GM12878 (cell line): ENCODE data around the gene FKBP8. TPM values are rescaled to one million over a fixed set of nuclear protein-coding genes. Genes with fewer than 3 reads are reported as not detected.

Experiments used
- CHD4 ChIP-seq: fragments of 200-600 bp; sonication (generic); IDR thresholded peaks from 2 replicates; pipeline ENCODE4 v1.6.1; 2016; ENCODE audit warnings: mild to moderate bottlenecking
- E2F8 ChIP-seq: fragments of 450-650 bp; IDR thresholded peaks from 2 replicates; pipeline ENCODE4 v1.6.1; 2018; ENCODE audit warnings: mild to moderate bottlenecking, low read depth, moderate library complexity; ENCODE audit not compliant: partially characterized antibody
- E4F1 ChIP-seq: fragments of 450-650 bp; IDR thresholded peaks from 2 replicates; pipeline ENCODE4 v1.6.1; 2018; ENCODE audit warnings: borderline replicate concordance, mild to moderate bottlenecking; ENCODE audit not compliant: partially characterized antibody
- ETV6 ChIP-seq, 2 experiments: fragments of 450-650 bp in 1 of 2; IDR thresholded peaks in 1 of 2; conservative IDR thresholded peaks in 1 of 2; 2 replicates each; pipeline ENCODE4 v1.6.1; 2014; ENCODE audit warnings: antibody characterized with exemption in 1 of 2, borderline replicate concordance in 1 of 2, low read depth in 1 of 2, mild to moderate bottlenecking in 1 of 2, moderate library complexity in 1 of 2
- JUND ChIP-seq: IDR thresholded peaks from 2 replicates; pipeline ENCODE4 v1.6.1; 2012; ENCODE audit warnings: low read depth, mild to moderate bottlenecking, low read length, improper control_type of control experiment, moderate library complexity
- MLLT1 ChIP-seq: fragments of 450-650 bp; IDR thresholded peaks from 2 replicates; pipeline ENCODE4 v1.6.1; 2016; ENCODE audit warnings: mild to moderate bottlenecking
- PKNOX1 ChIP-seq: fragments of 450-650 bp; IDR thresholded peaks from 2 replicates; pipeline ENCODE4 v1.6.1; 2016; ENCODE audit warnings: mild to moderate bottlenecking
- RELA ChIP-seq: fragments of 450-650 bp; IDR thresholded peaks from 2 replicates; pipeline ENCODE4 v1.8.0; 2014; ENCODE audit warnings: borderline replicate concordance; ENCODE audit not compliant: partially characterized antibody
- ZBTB11 ChIP-seq: fragments of 450-650 bp; formaldehyde crosslinking; IDR thresholded peaks from 2 replicates; pipeline ENCODE4 v1.5.0; 2022; ENCODE audit warnings: mild to moderate bottlenecking, missing genetic modification characterization
- ZNF207 ChIP-seq: fragments of 450-650 bp; IDR thresholded peaks from 2 replicates; pipeline ENCODE4 v1.6.1; 2014; ENCODE audit warnings: antibody characterized with exemption, mild to moderate bottlenecking, borderline replicate concordance
- ZNF687 ChIP-seq: fragments of 450-650 bp; IDR thresholded peaks from 2 replicates; pipeline ENCODE4 v1.6.1; 2017; ENCODE audit warnings: mild to moderate bottlenecking, moderate library complexity
- polyA plus RNA-seq, 11 experiments: library from polyadenylated mRNA; depleted of rRNA in 4 of 11; unstranded in 6 of 11; stranded (reverse) in 5 of 11; fragments of >200 nt; fragmentation: Nextera tagmentation in 4 of 11; fragmentation: Illumina TruSeq in 1 of 11; extraction: Ambion mirVana in 4 of 11; extraction: Trizol in 1 of 11; gene quantifications; 1 replicate in 1 of 11; 2 replicates in 10 of 11; pipeline versions ENCODE4 v1.2.1 to v1.2.3, GENCODE V29; 2011 to 2016; ENCODE audit warnings: inconsistent platforms in 2 of 11, missing spikeins in 2 of 11, low read depth in 1 of 11
- total RNA-seq, 4 experiments: library from RNA; depleted of rRNA in 3 of 4; stranded (reverse); fragments of >200 nt in 3 of 4; fragmentation: Illumina TruSeq in 1 of 4; extraction: Trizol in 1 of 4; gene quantifications; 2 replicates each; pipeline versions ENCODE4 v1.2.1 to v1.2.3, GENCODE V29; 2013 to 2021

The FKBP8 gene
- total and polyA plus RNA-seq, 10 of the 15 experiments (the other 5 are each of a cell fraction or from before 2014, with no cell fraction given), result 0.13 to 205 (median 95.4) TPM

GRCh38 chr19:18542941-18543813 lies at the start of gene FKBP8 (continued):
- no peak for TF ChIP-seq ZBTB11
- TF ChIP-seq JUND, result no peak
- peak; percentile 97 for TF ChIP-seq PKNOX1
- no peak for TF ChIP-seq ETV6 (conservative IDR thresholded peaks at IDR 0.05 in 1 of 2, IDR thresholded peaks at IDR 0.05 in 1 of 2; ENCODE audit: borderline replicate concordance in 1 of 2, low read depth in 1 of 2)
- no peak for TF ChIP-seq E4F1
- TF ChIP-seq ZNF207, result no peak
- no peak for TF ChIP-seq E2F8
- no peak for TF ChIP-seq MLLT1
- TF ChIP-seq ZNF687, result no peak
- TF ChIP-seq CHD4, result no peak
- TF ChIP-seq RELA, result no peak
